Testis (tissue), 3 donors: ENCODE data around the gene ZMYND10. TPM values are rescaled to one million over a fixed set of nuclear protein-coding genes. Genes with fewer than 3 reads are reported as not detected.
"Not testable (repeated sequence)": the region's sequence is repeated elsewhere in the genome, so short reads cannot be mapped to it uniquely, and the experiment has no call there.

Experiments
- DNase-seq: peaks from one replicate; pipeline ENCODE4 v3.0.0-alpha.2; 2019
- H3K27ac ChIP-seq, 2 donors: fragments of 200-600 bp; sonication (generic); one replicate each; pipeline ENCODE4 v1.5.1; 2019
- H3K27me3 ChIP-seq: fragments of 200-600 bp; sonication (generic); one replicate; pipeline ENCODE4 v1.5.1; 2019
- H3K36me3 ChIP-seq: fragments of 200-600 bp; sonication (generic); one replicate; pipeline ENCODE4 v1.5.1; 2017; ENCODE audit warnings: low read depth; ENCODE audit errors: missing control alignments
- H3K4me1 ChIP-seq: fragments of 200-600 bp; sonication (generic); one replicate; pipeline ENCODE4 v1.5.1; 2019
- H3K4me3 ChIP-seq, 2 donors: fragments of 200-600 bp; sonication (generic); one replicate each; pipeline ENCODE4 v1.5.1; 2017 to 2019
- H3K9me3 ChIP-seq: fragments of 200-600 bp; sonication (generic); one replicate; pipeline ENCODE4 v1.5.1; 2017
- POLR2A ChIP-seq: fragments of 450-650 bp; IDR thresholded peaks from one replicate; pipeline ENCODE4 v1.6.1; 2017; ENCODE audit warnings: antibody characterized with exemption, mild to moderate bottlenecking, moderate library complexity
- WGBS, 2 donors: methylation state at CpG; one replicate each; pipeline ENCODE4 v1.1.5; 2018; 5-methylcytosine and 5-hydroxymethylcytosine counted together
- intact Hi-C: fragments of 100-400 bp; cut with DNase I; formaldehyde crosslinking; loops from one replicate; pipeline ENCODE4 v1.15.1; 2023; ENCODE audit warnings: low total_unique reads
- polyA plus RNA-seq: library from polyadenylated mRNA; stranded (reverse); fragments of 350-450 nt; fragmentation: Illumina TruSeq; extraction: RNeasy Lipid Tissue Mini Kit (QIAGEN cat#74804); gene quantifications from one replicate; pipeline ENCODE4 v1.2.3, GENCODE V29; 2014; ENCODE audit warnings: low read depth, low replicate concordance; ENCODE audit not compliant: insufficient read depth
- total RNA-seq, 2 donors: library from RNA; depleted of rRNA; stranded (reverse); fragments of >200 nt; gene quantifications; one replicate each; pipeline ENCODE4 v1.2.3, GENCODE V29; 2016
- TF ChIP-seq, protein P1 (sequence below), 3 experiments: fragments of 450-650 bp in 2 of 3; fragments of 200-600 bp in 1 of 3; sonication (generic) in 1 of 3; IDR thresholded peaks; one replicate each; pipeline ENCODE4 v1.5.1; 2016 to 2019; ENCODE audit warnings: antibody characterized with exemption in 3 of 3, mild to moderate bottlenecking in 2 of 3, moderate library complexity in 1 of 3

Gene ZMYND10
- total and polyA plus RNA-seq, 3 donors from 2014 or later: 241 to 763 (median 335) TPM

GRCh38 chr3:50316657-50317242, 28.8 kb downstream of the ZMYND10 start:
- TF ChIP-seq POLR2A: no peak
- TF ChIP-seq, protein P1, sequence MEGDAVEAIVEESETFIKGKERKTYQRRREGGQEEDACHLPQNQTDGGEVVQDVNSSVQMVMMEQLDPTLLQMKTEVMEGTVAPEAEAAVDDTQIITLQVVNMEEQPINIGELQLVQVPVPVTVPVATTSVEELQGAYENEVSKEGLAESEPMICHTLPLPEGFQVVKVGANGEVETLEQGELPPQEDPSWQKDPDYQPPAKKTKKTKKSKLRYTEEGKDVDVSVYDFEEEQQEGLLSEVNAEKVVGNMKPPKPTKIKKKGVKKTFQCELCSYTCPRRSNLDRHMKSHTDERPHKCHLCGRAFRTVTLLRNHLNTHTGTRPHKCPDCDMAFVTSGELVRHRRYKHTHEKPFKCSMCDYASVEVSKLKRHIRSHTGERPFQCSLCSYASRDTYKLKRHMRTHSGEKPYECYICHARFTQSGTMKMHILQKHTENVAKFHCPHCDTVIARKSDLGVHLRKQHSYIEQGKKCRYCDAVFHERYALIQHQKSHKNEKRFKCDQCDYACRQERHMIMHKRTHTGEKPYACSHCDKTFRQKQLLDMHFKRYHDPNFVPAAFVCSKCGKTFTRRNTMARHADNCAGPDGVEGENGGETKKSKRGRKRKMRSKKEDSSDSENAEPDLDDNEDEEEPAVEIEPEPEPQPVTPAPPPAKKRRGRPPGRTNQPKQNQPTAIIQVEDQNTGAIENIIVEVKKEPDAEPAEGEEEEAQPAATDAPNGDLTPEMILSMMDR (IDR thresholded peaks at IDR 0.05): no peak
- no peak for DNase-seq
- Histone ChIP-seq H3K4me1 (peaks cover 28% of the 10 kb centered on the region), H3K27ac (no peak overlapping the region), H3K36me3 (no peaks in the 10 kb centered on the region), H3K27me3 (no peaks in the 10 kb centered on the region), H3K9me3 (no peaks in the 10 kb centered on the region), H3K4me3 (no peak overlapping the region)
- intact Hi-C loops: no loop called here
- WGBS, 2 donors: 60 to 76% methylated on average over 7 to 9 of the region's 9 CpGs

- DNase-seq: no peak
- intact Hi-C loops: no loop called here
- Histone ChIP-seq H3K27ac (no peak overlapping the region), H3K9me3 (no peaks in the 10 kb centered on the region), H3K36me3 (no peaks in the 10 kb centered on the region), H3K4me3 (no peak overlapping the region), H3K27me3 (no peaks in the 10 kb centered on the region), H3K4me1 (peaks cover 19% of the 10 kb centered on the region)
- TF ChIP-seq, protein P1 (IDR thresholded peaks at IDR 0.05): no peak
- TF ChIP-seq POLR2A: no peak
- 98 to 99% methylated on average over 4 of the region's 4 CpGs for WGBS, 2 donors
Measured at GRCh38 chr3:50314816-50315215, 30.7 kb downstream of the ZMYND10 start.

GRCh38 chr3:50314342-50314741, 31.2 kb downstream of the ZMYND10 start:
- no peaks in the 10 kb centered on the region for H3K27me3 ChIP-seq
- intact Hi-C loops: no loop called here
- peaks cover 15% of the 10 kb centered on the region for H3K4me1 ChIP-seq
- WGBS, 2 donors: 89 to 90% methylated on average over 3 of the region's 3 CpGs
- H3K36me3 ChIP-seq: no peaks in the 10 kb centered on the region
- TF ChIP-seq, protein P1 (IDR thresholded peaks at IDR 0.05): no peak
- no peak for TF ChIP-seq POLR2A
- H3K27ac ChIP-seq: no peak overlapping the region
- H3K9me3 ChIP-seq: no peaks in the 10 kb centered on the region
- H3K4me3 ChIP-seq: no peak overlapping the region
- DNase-seq: no peak

- H3K36me3 ChIP-seq, H3K27ac ChIP-seq, H3K27me3 ChIP-seq, H3K4me1 ChIP-seq, intact Hi-C loops, DNase-seq, H3K9me3 ChIP-seq: not testable (repeated sequence)
- WGBS, 2 donors: 53 to 87% methylated on average over 4 to 20 of the region's 32 CpGs
- H3K4me3 ChIP-seq: peak overlapping the region in 1 of 2 donors; percentile 10
Measured at GRCh38 chr3:50312041-50312440, 33.5 kb downstream of the ZMYND10 start.

- TF ChIP-seq, protein P1 (IDR thresholded peaks at IDR 0.05): no peak
- TF ChIP-seq POLR2A: no peak
- H3K36me3 ChIP-seq: no peaks in the 10 kb centered on the region
- intact Hi-C loops: no loop called here
- no peak for DNase-seq
- H3K27ac ChIP-seq: no peak overlapping the region
- H3K4me3 ChIP-seq: no peak overlapping the region
- no peaks in the 10 kb centered on the region for H3K27me3 ChIP-seq
- H3K4me1 ChIP-seq: peaks cover 17% of the 10 kb centered on the region
- H3K9me3 ChIP-seq: no peaks in the 10 kb centered on the region
Measured at GRCh38 chr3:50304601-50305000, 40.9 kb downstream of the ZMYND10 start.
